ENCODE measurements around the gene PIGS. TPM values are rescaled to one million over a fixed set of nuclear protein-coding genes. Genes with fewer than 3 reads are reported as not detected.

The PIGS gene
- total and polyA plus RNA-seq, 2 donors (not counting 1 experiment from before 2014, with no cell fraction given): 53.7 to 68.4 TPM

GRCh38 chr17:28597606-28598383, 26.5 kb upstream of the PIGS start:
- H3K27me3 ChIP-seq (ENCODE audit: control insufficient read depth, insufficient read depth, low read length): no peaks in the 10 kb centered on the region
- H3K4me3 ChIP-seq (replicated peaks in 1 of 4; ENCODE audit: control extremely low read depth in 1 of 4, insufficient read depth in 1 of 4, low read depth in 3 of 4, low read length in 4 of 4): peak overlapping the region; percentile 62 to 94 (median 86)
- no peak overlapping the region for H3K9ac ChIP-seq (ENCODE audit: insufficient read depth, low read length)
- H3K79me2 ChIP-seq (ENCODE audit: control insufficient read depth, insufficient read depth, low read length): peaks cover 16% of the 10 kb centered on the region
- H3K4me2 ChIP-seq (ENCODE audit: extremely low read depth, insufficient read depth, low read length): peak overlapping the region; percentile 98
- H3K27ac ChIP-seq (ENCODE audit: insufficient read depth, low read length): peak overlapping the region; percentile 94
- TF ChIP-seq EZH2 (IDR thresholded peaks at IDR 0.05; ENCODE audit: low read length, missing control alignments) (no peak), CTCF (conservative IDR thresholded peaks at IDR 0.05 in 1 of 2, IDR thresholded peaks at IDR 0.05 in 1 of 2; ENCODE audit: low read depth in 1 of 2, low read length in 2 of 2) (no peak)
- DNase-seq (ENCODE audit: low read depth in 2 of 2): no peak
- H3K4me1 ChIP-seq (ENCODE audit: control insufficient read depth, extremely low read depth, insufficient read depth, low read length): peaks cover 6% of the 10 kb centered on the region
- no peaks in the 10 kb centered on the region for H3K36me3 ChIP-seq (ENCODE audit: control insufficient read depth, insufficient read depth, low read length)
- no peak overlapping the region for H2AFZ ChIP-seq (ENCODE audit: low read length)
- no peaks in the 10 kb centered on the region for H3K9me3 ChIP-seq (ENCODE audit: control insufficient read depth, insufficient read depth, low read depth, low read length)
- no peaks in the 10 kb centered on the region for H4K20me1 ChIP-seq (ENCODE audit: control insufficient read depth, extremely low read depth, insufficient read depth, low read length)

GRCh38 chr17:28592260-28592659, 20.9 kb upstream of the PIGS start:
- Histone ChIP-seq H4K20me1 (ENCODE audit: control insufficient read depth, extremely low read depth, insufficient read depth, low read length) (no peaks in the 10 kb centered on the region), H3K79me2 (ENCODE audit: control insufficient read depth, insufficient read depth, low read length) (peaks cover 1% of the 10 kb centered on the region), H3K27ac (ENCODE audit: insufficient read depth, low read length) (no peak overlapping the region), H2AFZ (ENCODE audit: low read length) (no peak overlapping the region), H3K9ac (ENCODE audit: insufficient read depth, low read length) (no peak overlapping the region), H3K9me3 (ENCODE audit: control insufficient read depth, insufficient read depth, low read depth, low read length) (no peaks in the 10 kb centered on the region), H3K27me3 (ENCODE audit: control insufficient read depth, insufficient read depth, low read length) (no peaks in the 10 kb centered on the region), H3K36me3 (ENCODE audit: control insufficient read depth, insufficient read depth, low read length) (peaks cover 14% of the 10 kb centered on the region), H3K4me3 (replicated peaks in 1 of 4; ENCODE audit: control extremely low read depth in 1 of 4, insufficient read depth in 1 of 4, low read depth in 3 of 4, low read length in 4 of 4) (no peak overlapping the region), H3K4me2 (ENCODE audit: extremely low read depth, insufficient read depth, low read length) (no peak overlapping the region), H3K4me1 (ENCODE audit: control insufficient read depth, extremely low read depth, insufficient read depth, low read length) (no peaks in the 10 kb centered on the region)
- TF ChIP-seq EZH2 (IDR thresholded peaks at IDR 0.05; ENCODE audit: low read length, missing control alignments) (no peak), CTCF (conservative IDR thresholded peaks at IDR 0.05 in 1 of 2, IDR thresholded peaks at IDR 0.05 in 1 of 2; ENCODE audit: low read depth in 1 of 2, low read length in 2 of 2) (no peak)
- DNase-seq (ENCODE audit: low read depth in 2 of 2): no peak

- Histone ChIP-seq H3K4me3 (replicated peaks in 1 of 4; ENCODE audit: control extremely low read depth in 1 of 4, insufficient read depth in 1 of 4, low read depth in 3 of 4, low read length in 4 of 4) (no peak overlapping the region), H3K27ac (ENCODE audit: insufficient read depth, low read length) (no peak overlapping the region), H3K4me1 (ENCODE audit: control insufficient read depth, extremely low read depth, insufficient read depth, low read length) (no peaks in the 10 kb centered on the region), H4K20me1 (ENCODE audit: control insufficient read depth, extremely low read depth, insufficient read depth, low read length) (no peaks in the 10 kb centered on the region), H3K9me3 (ENCODE audit: control insufficient read depth, insufficient read depth, low read depth, low read length) (no peaks in the 10 kb centered on the region), H3K79me2 (ENCODE audit: control insufficient read depth, insufficient read depth, low read length) (no peaks in the 10 kb centered on the region), H3K4me2 (ENCODE audit: extremely low read depth, insufficient read depth, low read length) (no peak overlapping the region), H3K27me3 (ENCODE audit: control insufficient read depth, insufficient read depth, low read length) (no peaks in the 10 kb centered on the region), H3K36me3 (ENCODE audit: control insufficient read depth, insufficient read depth, low read length) (peaks cover 30% of the 10 kb centered on the region), H3K9ac (ENCODE audit: insufficient read depth, low read length) (no peak overlapping the region), H2AFZ (ENCODE audit: low read length) (no peak overlapping the region)
- no peak for DNase-seq (ENCODE audit: low read depth in 2 of 2)
- TF ChIP-seq EZH2 (IDR thresholded peaks at IDR 0.05; ENCODE audit: low read length, missing control alignments) (no peak), CTCF (conservative IDR thresholded peaks at IDR 0.05 in 1 of 2, IDR thresholded peaks at IDR 0.05 in 1 of 2; ENCODE audit: low read depth in 1 of 2, low read length in 2 of 2) (no peak)
Measured at GRCh38 chr17:28585851-28586250, 14.5 kb upstream of the PIGS start.
